Occipital lobe (tissue), 2 donors: ENCODE measurements around the gene ZNF146. TPM values are rescaled to one million over a fixed set of nuclear protein-coding genes. Genes with fewer than 3 reads are reported as not detected.
"Not testable (repeated sequence)": the region's sequence is repeated elsewhere in the genome, so short reads cannot be mapped to it uniquely, and the experiment has no call there.

ENCODE experiments used
- DNase-seq: peaks from one replicate; lab custom pipeline; 2025; lab: John Stamatoyannopoulos, UW
- total RNA-seq: library from RNA; depleted of rRNA; stranded (reverse); fragments of >200 nt; gene quantifications from one replicate; pipeline ENCODE4 v1.2.3, GENCODE V29; 2014

ZNF146 gene
- 86.9 TPM for total RNA-seq

DNA sequence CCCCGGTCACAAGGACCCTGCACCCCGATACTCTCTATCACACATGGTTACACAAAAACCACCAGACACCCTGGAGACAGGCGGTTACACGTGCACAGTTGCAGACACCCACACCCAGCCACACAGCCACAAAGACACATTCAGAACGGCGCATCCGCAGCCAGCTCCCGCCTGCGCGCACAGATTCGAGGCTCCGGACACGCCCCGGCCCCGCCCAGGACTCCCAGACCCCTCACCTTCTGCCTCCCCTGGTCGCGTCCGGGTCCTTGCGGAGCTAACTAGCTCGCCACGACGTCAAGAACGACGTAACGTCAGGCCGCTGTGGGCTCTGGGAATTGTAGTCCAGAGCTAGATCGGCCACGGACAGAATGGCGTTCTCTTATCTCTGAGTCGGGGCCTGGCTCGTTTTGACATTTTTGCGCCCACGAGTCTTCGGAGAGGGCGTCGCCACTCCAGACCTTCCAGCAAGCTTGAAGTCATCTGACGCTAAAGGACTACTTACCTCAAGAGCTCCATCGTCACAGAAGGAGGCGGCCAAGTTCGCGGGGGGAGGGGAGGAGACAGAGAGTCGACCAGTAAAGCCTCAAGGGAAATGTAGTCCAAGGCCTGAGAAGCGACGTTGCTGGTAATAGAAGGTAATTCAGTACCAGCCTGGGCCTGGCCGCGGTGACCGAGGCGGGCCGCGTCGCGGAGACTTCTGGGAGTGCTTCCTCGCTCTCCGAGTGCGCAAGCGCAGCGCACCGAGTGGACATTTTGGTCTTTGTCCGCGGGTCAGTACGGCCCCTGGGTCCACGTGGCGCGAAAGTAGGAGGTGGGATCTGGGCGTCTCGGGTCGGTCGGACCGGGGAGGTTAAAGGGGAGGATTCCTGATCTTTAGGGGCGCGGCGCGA is at the start of gene ZNF146, which contains the start of gene ZNF565:
Gene ZNF146 (plus strand): TSS at position 721 of the 890 bp plus-strand sequence. CDS start 21,335 bp downstream, outside the sequence.
Gene ZNF565 (minus strand): TSS at position 280 of the 890 bp plus-strand sequence. CDS start 12,680 bp downstream, outside the sequence.
- peak; percentile 97 for DNase-seq

DNA sequence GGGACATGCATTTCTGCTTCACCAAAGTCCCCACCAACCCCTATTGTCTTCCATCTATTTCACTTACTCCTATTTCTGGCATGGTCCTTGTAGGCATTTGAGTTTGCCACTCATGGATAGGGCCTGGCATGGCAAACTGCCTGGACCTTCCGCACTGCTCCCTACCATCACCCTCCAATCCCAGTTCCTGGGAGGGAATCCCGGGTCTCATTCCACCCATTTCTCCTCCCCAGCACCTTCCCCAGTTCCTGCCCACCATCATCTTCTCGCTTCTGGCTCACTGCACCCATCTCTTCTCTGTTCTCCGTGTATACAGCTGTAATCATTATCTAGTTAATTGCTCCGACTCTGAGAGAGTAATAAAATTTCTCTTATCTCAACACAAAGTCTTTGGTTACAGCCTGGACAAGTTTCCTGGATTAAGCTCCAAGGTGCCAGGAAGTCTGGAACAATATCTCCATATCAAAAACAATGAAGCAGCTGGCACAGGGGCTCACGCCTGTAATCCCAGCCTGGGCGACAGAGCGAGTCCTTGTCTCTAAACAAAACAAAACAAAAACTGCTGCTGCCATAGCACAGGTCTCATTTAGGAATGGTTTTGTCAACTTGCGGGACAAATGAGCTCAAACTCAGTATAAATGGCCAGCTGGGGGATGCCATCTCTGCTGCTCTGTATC is 45.7 kb upstream of the ZNF146 start:
- no peak for DNase-seq

DNA sequence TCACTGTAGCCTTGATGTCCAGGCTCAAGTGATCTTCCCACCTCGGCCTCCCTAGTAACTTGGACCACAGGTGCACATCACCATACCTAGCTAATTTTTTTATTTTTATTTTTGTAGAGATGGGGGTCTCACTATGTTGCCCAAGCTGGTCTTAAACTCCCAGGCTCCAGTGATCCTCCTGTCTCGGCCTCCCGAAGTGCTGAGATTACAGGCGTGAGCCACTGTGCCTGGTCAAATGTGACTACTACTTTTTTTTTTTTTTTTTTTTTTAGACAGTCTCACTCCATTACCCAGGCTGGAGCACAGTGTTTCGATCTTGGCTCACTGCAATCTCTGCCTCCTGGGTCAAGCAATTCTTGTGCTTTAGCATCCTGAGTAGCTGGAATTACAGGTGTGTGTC is 42.1 kb upstream of the ZNF146 start:
- no peak for DNase-seq

DNA sequence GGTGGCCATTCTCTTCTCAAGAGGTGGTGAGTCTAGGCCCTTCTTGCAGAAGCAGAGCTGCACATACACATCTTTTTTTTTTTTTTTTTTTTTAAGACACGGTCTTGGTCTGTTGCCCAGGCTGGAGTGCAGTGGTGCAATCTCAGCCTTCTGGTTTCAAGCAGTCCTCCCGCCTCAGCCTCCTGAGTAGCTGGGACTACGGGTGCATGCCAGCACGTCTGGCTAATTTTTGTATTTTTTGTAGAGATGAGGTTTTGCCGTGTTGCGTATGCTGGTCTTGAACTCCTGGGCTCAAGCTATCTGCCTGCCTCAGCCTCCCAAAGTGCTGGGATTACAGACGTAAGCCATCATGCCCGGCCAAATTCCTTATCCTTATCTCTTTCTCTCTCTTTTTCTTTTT is 41.1 kb upstream of the ZNF146 start:
- DNase-seq: not testable (repeated sequence)

DNA sequence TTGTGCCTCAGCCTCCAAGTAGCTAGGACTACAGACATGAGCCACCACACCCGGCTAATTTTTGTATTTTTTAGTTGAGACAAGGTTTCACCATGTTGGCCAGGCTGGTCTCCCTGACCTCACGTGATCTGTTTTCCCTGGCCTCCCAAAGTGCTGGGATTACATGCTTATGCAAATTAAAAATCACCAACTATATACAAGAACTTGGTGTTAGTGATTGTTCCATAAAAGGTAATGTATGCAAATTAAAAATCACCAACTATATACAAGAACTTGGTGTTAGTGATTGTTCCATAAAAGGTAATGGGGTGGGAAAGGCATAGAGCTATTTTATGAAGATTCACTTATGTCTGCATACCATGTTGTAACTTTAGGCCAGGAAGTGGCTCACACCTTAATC is 35.8 kb upstream of the ZNF146 start:
- not testable (repeated sequence) for DNase-seq

DNA sequence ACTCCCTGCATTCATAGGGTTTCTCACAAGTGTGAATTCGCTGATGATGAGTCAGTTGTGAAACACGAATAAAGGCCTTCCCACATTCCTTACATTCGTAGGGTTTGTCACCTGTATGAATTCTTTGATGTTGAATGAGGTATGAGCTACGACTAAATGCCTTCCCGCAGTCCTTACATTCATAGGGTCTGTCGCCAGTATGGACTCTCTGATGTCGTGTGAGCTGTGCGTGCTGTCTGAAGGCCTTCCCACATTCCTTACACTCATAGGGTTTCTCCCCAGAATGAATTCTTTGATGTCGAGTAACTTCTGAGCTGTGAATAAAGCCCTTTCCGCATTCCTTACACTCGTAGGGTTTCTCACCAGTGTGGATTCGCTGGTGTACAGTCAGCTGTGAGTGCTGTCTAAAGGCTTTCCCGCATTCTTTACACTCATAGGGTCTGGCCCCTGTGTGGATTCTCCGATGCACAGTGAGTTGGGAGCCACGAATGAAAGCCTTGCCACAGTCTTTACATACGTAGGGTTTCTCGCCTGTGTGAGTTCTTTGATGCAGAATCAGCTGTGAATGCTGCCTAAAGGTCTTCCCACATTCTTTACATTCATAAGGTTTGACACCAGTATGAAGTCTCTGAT is 32.2 kb upstream of the ZNF146 start:
- DNase-seq: no peak

DNA sequence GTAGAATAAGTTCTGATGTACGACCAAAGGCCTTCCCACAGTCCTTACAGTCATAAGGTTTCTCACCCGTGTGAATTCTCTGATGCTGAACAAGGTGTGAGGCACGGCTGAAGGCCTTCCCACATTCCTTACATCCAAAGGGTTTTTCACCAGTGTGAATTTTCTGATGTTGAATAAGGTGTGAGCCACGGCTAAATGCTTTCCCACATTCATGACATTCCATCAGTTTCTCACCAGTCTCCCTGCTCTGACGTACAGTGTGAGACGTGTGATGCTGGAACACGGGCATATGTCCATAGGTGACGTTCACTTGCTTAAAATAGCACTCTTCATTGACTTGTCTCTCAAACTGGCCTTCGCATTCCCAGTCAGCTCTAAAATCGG is 31.7 kb upstream of the ZNF146 start:
- DNase-seq: no peak

DNA sequence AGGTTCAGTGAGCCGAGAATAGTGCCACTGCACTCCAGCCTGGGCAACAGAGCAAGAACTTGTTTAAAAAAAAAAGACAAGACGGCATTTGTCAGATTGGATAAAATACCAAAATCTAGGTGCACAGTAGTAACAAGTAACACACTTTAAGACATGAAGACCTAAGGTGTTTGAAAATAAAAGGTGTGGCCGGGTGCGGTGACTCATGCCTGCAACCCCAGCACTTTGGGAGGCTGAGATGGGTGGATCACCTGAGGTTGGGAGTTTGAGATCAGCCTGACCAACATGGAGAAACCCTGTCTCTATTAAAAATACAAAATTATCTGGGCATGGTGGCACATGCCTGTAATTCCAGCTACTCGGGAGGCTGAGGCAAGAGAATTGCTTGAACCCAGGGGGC is 28.2 kb upstream of the ZNF146 start:
- DNase-seq: not testable (repeated sequence)

DNA sequence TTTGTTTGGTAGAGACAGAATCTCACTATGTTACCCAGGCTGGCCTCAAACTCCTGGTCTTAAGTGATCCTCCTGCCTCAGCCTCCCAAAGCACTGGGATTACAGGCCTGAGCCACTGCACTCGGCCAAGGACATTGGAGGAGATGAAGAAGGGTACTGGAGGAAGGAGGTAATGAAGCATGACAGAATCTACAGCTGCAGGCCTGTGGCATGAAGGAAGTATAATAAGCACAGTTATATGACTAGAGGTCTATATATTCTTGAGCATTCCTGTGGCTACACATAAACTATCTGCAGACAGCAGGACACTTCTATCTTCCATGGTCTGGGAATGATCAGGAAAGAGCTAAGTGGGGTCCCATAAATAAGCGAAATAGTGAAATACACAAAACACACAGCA is 18.7 kb upstream of the ZNF146 start:
- DNase-seq: no peak

DNA sequence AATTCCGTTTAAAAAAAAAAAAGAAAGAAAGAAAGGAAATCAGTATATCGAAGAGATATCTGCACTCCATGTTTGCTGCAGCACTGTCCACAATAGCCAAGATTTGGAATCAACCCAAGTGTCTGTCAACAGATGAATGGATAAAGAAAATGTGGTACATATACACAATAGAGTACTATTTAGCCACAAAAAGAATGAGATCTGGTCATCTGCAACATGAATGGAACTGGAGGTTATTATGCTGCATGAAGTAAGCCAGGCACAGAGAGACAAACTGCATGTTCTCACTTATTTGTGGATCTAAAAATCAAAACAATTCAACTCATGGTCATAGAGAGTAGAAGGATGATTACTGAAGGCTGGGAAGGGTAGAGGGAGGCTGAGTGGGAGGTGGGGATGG is 16.8 kb upstream of the ZNF146 start:
- peak; percentile 15 for DNase-seq

DNA sequence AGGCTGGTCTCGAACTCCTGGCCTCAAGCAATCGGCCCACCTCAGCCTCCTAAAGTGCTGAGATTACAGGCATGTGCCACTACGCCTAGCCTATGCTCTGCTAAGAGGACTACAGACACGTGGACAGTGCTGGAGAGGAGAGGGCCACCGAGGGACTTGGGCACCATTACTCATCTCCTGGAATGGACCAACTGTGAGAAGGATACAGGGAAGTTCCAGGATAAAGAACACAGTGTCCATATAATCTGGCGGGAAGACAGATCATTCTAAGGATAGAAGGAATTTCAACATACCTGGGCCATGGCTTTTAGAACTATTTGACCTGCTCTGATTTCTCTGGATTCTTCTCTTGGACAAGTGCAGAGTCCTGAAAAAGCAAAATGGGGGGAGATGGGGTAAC is 13.2 kb upstream of the ZNF146 start:
- no peak for DNase-seq

DNA sequence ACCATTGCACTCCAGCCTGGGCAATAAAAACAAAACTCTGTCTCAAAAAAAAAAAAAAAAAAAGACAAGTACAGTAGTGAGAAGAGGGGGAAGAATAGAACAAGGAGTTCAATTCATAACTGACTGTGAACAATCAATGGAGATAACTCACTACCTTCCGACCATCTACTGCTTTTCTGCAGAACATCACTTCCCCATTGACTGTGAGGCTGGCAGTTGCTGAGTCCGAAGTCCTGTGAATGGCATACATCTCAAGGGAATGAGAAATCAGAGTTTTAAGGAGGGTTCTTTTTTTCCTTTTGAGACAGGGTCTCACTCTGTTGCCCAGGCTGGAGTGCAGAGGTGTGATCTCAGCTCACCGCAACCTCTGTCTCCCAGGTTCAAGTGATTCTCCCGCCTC is 11.6 kb upstream of the ZNF146 start:
- DNase-seq: no peak

DNA sequence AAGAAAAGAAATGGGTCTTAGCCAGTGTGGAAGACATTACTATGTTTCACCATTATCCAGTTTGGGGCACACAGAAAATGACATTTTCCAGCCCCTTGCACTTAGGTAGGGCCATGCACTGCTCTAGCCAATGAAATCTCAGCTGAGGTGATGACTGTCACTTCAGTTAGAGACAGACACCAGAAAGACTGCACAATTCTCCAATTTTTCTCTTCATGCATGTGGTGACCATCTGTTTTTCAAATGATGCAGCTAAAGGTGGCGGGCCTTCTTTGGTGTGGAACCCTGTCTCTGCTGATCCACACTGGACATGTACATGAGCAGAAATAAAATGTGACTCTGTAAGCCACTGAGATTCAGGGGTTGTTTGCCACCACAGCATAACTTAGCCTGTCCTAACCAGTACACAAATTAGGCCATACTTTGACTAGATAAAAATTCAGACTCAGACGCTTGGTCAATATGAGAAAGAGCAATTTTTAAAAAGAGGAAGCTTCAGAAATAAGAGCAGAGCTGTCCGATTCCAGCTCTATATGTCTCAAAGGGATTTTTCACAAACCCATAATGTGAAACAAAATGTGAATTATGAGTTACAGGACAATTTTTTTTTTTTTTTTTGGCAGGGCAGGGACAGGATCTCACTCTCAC is 7.2 kb upstream of the ZNF146 start:
- DNase-seq: no peak

DNA sequence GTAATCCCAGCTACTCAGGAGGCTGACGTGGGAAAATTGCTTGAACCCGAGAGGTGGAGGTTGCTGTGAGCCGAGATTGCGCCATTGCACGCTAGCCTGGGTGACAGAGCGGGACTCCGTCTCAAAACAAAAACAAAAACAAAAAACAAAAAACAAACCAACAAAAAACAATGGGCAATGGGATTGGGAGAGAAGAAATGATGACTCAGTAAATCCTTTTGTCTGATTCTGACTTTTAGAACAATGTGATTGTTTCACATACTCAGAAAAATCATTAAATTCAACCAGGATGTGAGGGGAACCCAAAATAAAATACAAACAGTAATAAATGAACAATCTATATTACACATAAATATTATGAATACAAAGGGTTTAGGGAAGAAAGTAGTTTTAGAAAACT is 5.5 kb upstream of the ZNF146 start:
- DNase-seq: no peak

DNA sequence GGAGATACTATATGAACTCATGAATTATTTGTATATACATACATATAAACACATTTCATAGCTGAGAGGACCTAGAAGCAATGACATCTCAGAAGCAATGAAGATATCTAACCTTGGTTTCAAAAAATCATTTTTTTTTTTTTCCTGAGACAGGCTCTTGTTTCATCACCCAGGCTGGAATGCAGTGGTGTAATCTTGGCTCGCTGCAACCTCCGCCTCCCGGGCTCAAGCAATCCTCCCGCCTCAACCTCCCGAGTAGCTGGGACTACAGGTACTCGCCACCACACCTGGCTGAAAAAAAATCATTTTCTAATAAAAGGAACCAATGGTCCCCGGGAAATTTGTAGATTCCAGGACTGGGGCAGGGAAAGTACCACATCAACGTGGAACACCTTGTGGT is 4.4 kb upstream of the ZNF146 start:
- no peak for DNase-seq

DNA sequence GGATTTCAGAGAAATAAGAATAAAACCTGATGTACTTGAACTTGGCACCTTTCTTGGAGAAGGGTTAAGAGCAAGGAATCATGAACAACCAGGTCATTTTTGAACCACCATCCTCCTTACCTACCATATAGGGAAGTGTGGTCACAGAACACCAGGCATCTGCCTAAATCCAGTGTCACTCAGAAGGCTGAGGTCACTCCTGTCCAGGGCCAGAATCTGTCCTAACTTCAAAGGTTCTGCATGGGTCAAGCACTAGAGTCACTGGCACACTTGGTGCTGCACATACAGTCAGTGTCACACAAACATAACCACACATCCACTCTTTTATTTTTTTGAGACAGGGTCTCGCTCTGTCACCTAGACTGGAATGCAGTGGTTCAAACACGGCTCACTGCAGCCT is 2.0 kb upstream of the ZNF146 start:
- DNase-seq: no peak

DNA sequence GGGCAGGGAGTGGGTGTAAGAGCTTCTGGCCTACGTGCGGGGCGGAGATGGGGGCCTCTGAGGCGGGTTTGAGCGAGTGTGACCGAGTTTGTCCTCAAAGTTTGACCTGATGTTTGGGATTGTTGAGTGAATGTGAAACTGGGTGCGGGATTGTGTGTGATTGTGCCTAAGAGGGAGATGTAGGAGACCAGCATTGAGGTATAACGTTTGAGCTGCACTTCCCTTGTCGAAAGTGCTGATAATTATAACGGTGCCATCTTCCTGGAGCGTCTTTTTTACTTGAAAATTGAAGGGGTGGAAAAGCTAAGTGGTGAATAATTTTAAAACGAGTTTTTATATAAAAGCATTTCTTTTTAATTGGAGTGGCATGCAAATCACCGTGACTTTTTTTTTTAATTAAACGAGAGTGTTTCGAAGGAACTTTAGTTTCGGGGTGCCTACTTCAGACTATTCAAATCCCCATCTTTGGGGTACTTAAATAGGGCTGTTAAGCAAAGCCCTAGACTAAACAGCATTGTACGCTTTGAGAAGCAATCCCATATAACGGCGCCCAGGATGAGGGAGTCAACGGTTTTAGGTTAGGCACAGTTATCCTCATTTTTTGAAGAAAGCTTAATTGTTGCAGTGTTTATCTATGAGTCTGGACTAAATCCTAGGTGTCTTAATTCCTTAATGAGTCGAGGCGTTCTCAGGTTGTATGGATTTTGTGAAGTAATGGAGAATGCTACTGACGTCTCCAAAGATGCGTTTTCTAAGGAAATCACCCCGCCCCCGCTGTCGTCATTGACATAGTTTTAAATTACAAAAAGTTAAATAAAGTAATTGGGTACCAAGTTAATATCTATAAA is 594 bp downstream of the ZNF146 start:
- DNase-seq: no peak

DNA sequence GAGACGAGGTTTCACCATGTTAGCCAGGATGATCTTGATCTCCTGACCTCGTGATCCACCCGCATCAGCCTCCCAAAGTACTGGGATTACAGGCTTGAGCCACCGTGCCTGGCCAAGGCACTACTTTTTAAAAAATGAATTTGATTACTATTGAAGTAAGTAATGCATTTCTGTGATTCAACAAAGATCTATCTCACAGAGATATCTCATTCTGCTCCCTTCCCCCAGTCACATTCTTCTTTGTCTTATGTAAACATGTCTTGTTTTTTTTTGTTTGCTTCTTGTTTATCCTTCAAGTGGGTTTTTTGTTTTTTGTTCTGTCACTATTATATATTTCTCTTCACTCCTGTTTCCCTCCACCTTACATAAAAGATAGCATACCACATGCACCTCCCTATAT is 6.6 kb downstream of the ZNF146 start:
- no peak for DNase-seq

DNA sequence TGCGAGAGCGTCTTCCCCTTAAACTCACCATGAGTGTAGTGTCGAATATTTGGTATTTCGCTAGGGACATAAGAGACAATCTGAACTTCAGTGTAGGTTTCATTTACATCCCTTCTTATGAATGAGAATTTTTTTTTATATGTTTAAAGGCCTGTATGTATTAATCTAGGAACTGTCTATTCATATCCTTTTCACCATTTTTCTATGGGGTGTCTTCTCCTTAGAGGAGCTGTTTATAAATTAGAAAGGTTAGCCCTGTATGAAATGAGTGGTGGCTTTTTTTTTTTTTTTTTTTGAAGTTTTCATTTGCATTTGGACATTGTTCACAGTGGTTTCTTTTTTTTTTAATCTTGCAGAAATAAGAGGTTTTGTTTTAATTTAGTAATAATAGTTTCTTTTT is 7.6 kb downstream of the ZNF146 start:
- no peak for DNase-seq

DNA sequence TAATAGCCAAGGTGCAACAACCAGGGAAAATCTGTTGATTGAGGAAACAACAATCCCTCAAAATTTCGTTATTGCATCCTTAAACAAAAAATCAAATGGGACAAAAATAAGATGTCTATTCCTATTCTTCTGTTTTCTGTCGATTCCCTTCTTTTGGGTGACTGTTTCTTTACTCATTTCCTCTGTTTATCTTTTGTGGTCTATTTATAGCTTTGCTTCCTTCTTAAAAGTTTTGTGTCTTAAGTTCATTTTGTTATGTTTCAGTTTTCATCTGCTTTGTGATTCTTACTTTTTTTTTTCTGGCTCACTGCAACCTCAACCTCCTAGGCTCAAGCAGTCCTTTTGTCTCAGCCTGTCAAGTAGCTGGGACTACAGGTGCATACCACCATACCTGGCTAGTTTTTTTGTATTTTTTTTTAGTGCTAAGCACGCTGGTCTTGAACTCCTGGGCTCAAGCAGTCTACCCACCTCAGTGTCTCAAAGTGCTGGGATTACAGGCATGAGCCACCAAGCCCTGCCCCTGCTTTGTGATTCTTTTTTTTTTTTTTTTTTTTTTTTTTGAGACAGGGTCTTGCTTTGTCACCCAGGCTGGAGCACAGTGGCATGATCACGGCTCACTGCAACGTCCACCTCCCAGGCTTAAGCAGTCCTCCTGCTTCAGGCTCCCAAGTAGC is 10.4 kb downstream of the ZNF146 start:
- no peak for DNase-seq
